Neural cell (in vitro differentiated cells): ENCODE data around the gene RFTN1. TPM values are rescaled to one million over a fixed set of nuclear protein-coding genes. Genes with fewer than 3 reads are reported as not detected.

Source experiments
- H2AFZ ChIP-seq: fragments of 200-600, 300-800 bp; sonication (generic), shearing (Covaris generic); 2 replicates; pipeline ENCODE4 v1.6.0; 2014; ENCODE audit warnings: low read depth, mild to moderate bottlenecking, antibody characterized with exemption, low read length, moderate library complexity
- H3F3A ChIP-seq: fragments of 200-600 bp; shearing (Covaris generic); 2 replicates; pipeline ENCODE4 v1.6.1; 2016; ENCODE audit warnings: mild to moderate bottlenecking, moderate library complexity, mixed read lengths, antibody characterized with exemption, low read length; ENCODE audit not compliant: insufficient read depth, poor library complexity, severe bottlenecking
- H3K27ac ChIP-seq: fragments of 200-600, 300-800 bp; sonication (generic), shearing (Covaris generic); 2 replicates; pipeline ENCODE4 v1.5.1; 2014; ENCODE audit warnings: mild to moderate bottlenecking, low read length, moderate library complexity
- H3K27me3 ChIP-seq: fragments of 300-800, 200-600 bp; sonication (generic), shearing (Covaris generic); 2 replicates; pipeline ENCODE4 v1.6.0; 2014; ENCODE audit warnings: mild to moderate bottlenecking, low read depth, low read length, moderate library complexity; ENCODE audit not compliant: insufficient read depth
- H3K36me3 ChIP-seq: fragments of 300-800, 200-600 bp; sonication (generic), shearing (Covaris generic); 2 replicates; pipeline ENCODE4 v1.5.1; 2014; ENCODE audit warnings: mild to moderate bottlenecking, antibody characterized with exemption, low read length, moderate library complexity; ENCODE audit not compliant: insufficient read depth
- H3K4me2 ChIP-seq: fragments of 300-800, 200-600 bp; sonication (generic), shearing (Covaris generic); 2 replicates; pipeline ENCODE4 v1.6.0; 2014; ENCODE audit warnings: mild to moderate bottlenecking, low read length
- H3K4me3 ChIP-seq: fragments of 300-800, 200-600 bp; sonication (generic), shearing (Covaris generic); 2 replicates; pipeline ENCODE4 v1.5.1; 2014; ENCODE audit warnings: mild to moderate bottlenecking, low read length, moderate library complexity
- H3K79me2 ChIP-seq: fragments of 200-600 bp; shearing (Covaris generic); replicated peaks from 2 replicates; pipeline ENCODE4 v1.6.0; 2014; ENCODE audit warnings: mild to moderate bottlenecking, low read length, moderate library complexity; ENCODE audit not compliant: insufficient read depth
- H3K9ac ChIP-seq: fragments of 300-800, 200-600 bp; sonication (generic), shearing (Covaris generic); 2 replicates; pipeline ENCODE4 v1.6.1; 2016; ENCODE audit warnings: mild to moderate bottlenecking, low read length, mixed read lengths
- H3K9me2 ChIP-seq: fragments of 200-600 bp; shearing (Covaris generic); 2 replicates; pipeline ENCODE4 v1.6.1; 2016; ENCODE audit warnings: mild to moderate bottlenecking, low read length, mixed read lengths; ENCODE audit not compliant: insufficient read depth
- H3K9me3 ChIP-seq: fragments of 200-600, 300-800 bp; sonication (generic), shearing (Covaris generic); 2 replicates; pipeline ENCODE4 v1.6.1; 2016; ENCODE audit warnings: mild to moderate bottlenecking, mixed run types, low read length, moderate library complexity, mixed read lengths
- H4K20me1 ChIP-seq: fragments of 200-600 bp; shearing (Covaris generic); 2 replicates; pipeline ENCODE4 v1.6.1; 2016; ENCODE audit warnings: mild to moderate bottlenecking, mixed run types; ENCODE audit not compliant: insufficient read depth
- EP300 ChIP-seq: fragments of 450-650 bp; conservative IDR thresholded peaks from 2 replicates; pipeline ENCODE4 v1.6.1; 2014; ENCODE audit warnings: antibody characterized with exemption, mild to moderate bottlenecking, moderate library complexity; ENCODE audit not compliant: poor library complexity, severe bottlenecking
- EZH2 ChIP-seq: fragments of 200-600, 300-800 bp; shearing (Covaris generic), sonication (generic); IDR thresholded peaks from 2 replicates; pipeline ENCODE4 v1.6.1; 2014; ENCODE audit warnings: antibody characterized with exemption, low read length, borderline replicate concordance, mild to moderate bottlenecking; ENCODE audit not compliant: insufficient read depth, poor library complexity, severe bottlenecking
- MXI1 ChIP-seq: fragments of 450-650 bp; conservative IDR thresholded peaks from 2 replicates; pipeline ENCODE4 v1.6.1; 2014; ENCODE audit warnings: antibody characterized with exemption, mild to moderate bottlenecking; ENCODE audit not compliant: poor library complexity, severe bottlenecking
- POLR2AphosphoS5 ChIP-seq: IDR thresholded peaks from 2 replicates; pipeline ENCODE4 v1.6.1; 2012
- RAD21 ChIP-seq: fragments of 450-650 bp; conservative IDR thresholded peaks from 2 replicates; pipeline ENCODE4 v1.6.1; 2014; ENCODE audit warnings: antibody characterized with exemption, mild to moderate bottlenecking, moderate library complexity
- REST ChIP-seq: IDR thresholded peaks from 2 replicates; pipeline ENCODE4 v1.6.1; 2012; ENCODE audit warnings: borderline replicate concordance
- SMC3 ChIP-seq: fragments of 450-650 bp; conservative IDR thresholded peaks from 2 replicates; pipeline ENCODE4 v1.6.1; 2014; ENCODE audit warnings: antibody characterized with exemption, mild to moderate bottlenecking, moderate library complexity; ENCODE audit not compliant: poor library complexity
- TAF1 ChIP-seq: IDR thresholded peaks from 2 replicates; pipeline ENCODE4 v1.6.1; 2012; ENCODE audit warnings: low read depth
- polyA plus RNA-seq: library from polyadenylated mRNA; depleted of rRNA; stranded (reverse); fragments of >200 nt; gene quantifications from 2 replicates; pipeline ENCODE4 v1.2.3, GENCODE V29; 2014
- TF ChIP-seq, protein P1 (sequence below): fragments of 450-650 bp; IDR thresholded peaks from 2 replicates; pipeline ENCODE4 v1.5.1; 2014; ENCODE audit warnings: antibody characterized with exemption, mild to moderate bottlenecking, moderate library complexity; ENCODE audit not compliant: poor library complexity, severe bottlenecking

RFTN1 gene
- polyA plus RNA-seq, 1 donor from 2014 or later, result 36.8 TPM

GRCh38 chr3:16354291-16354690 is 159.2 kb downstream of the RFTN1 start:
- H3K4me3 ChIP-seq, result no peak overlapping the region
- H3K9me3 ChIP-seq, result no peaks in the 10 kb centered on the region
- no peaks in the 10 kb centered on the region for H3F3A ChIP-seq
- no peak overlapping the region for H3K9ac ChIP-seq
- no peak overlapping the region for H2AFZ ChIP-seq
- H3K79me2 ChIP-seq, result no peaks in the 10 kb centered on the region
- no peaks in the 10 kb centered on the region for H4K20me1 ChIP-seq
- TF ChIP-seq SMC3 (no peak), EZH2 (no peak), REST (no peak), MXI1 (no peak), POLR2AphosphoS5 (no peak), TAF1 (no peak), RAD21 (no peak), EP300 (no peak)
- TF ChIP-seq, protein P1, sequence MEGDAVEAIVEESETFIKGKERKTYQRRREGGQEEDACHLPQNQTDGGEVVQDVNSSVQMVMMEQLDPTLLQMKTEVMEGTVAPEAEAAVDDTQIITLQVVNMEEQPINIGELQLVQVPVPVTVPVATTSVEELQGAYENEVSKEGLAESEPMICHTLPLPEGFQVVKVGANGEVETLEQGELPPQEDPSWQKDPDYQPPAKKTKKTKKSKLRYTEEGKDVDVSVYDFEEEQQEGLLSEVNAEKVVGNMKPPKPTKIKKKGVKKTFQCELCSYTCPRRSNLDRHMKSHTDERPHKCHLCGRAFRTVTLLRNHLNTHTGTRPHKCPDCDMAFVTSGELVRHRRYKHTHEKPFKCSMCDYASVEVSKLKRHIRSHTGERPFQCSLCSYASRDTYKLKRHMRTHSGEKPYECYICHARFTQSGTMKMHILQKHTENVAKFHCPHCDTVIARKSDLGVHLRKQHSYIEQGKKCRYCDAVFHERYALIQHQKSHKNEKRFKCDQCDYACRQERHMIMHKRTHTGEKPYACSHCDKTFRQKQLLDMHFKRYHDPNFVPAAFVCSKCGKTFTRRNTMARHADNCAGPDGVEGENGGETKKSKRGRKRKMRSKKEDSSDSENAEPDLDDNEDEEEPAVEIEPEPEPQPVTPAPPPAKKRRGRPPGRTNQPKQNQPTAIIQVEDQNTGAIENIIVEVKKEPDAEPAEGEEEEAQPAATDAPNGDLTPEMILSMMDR, result no peak
- H3K9me2 ChIP-seq, result no peaks in the 10 kb centered on the region
- no peaks in the 10 kb centered on the region for H3K36me3 ChIP-seq
- no peak overlapping the region for H3K27ac ChIP-seq
- H3K27me3 ChIP-seq, result no peaks in the 10 kb centered on the region
- no peak overlapping the region for H3K4me2 ChIP-seq

DNA sequence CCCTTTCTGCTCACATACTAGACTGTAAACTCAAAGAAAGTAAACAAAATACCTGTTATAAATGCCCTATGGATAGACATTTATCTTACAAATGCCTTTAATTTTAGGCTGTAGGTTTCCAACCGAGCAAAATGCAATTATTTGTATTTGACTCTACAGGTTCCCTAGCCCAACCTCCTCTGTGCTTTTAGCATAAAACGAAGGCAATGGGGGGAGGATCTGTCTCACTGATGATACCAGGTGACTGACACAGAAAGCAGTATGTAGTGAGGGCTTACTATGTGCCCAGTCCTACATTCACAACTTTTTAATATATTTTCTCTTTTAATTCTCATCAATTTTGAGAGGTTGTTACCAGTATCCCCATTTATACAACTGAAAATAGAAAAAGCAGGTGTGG is 161.1 kb downstream of the RFTN1 start:
- Histone ChIP-seq H3K9me2 (no peaks in the 10 kb centered on the region), H3K9ac (no peak overlapping the region), H3K36me3 (no peaks in the 10 kb centered on the region), H2AFZ (no peak overlapping the region), H3K27ac (no peak overlapping the region), H3K4me3 (no peak overlapping the region), H3F3A (no peaks in the 10 kb centered on the region), H3K4me2 (no peak overlapping the region), H3K79me2 (no peaks in the 10 kb centered on the region), H3K9me3 (no peaks in the 10 kb centered on the region), H4K20me1 (no peaks in the 10 kb centered on the region), H3K27me3 (no peaks in the 10 kb centered on the region)
- no peak for TF ChIP-seq MXI1
- TF ChIP-seq TAF1, result no peak
- no peak for TF ChIP-seq EP300
- no peak for TF ChIP-seq RAD21
- no peak for TF ChIP-seq POLR2AphosphoS5
- no peak for TF ChIP-seq SMC3
- no peak for TF ChIP-seq EZH2
- TF ChIP-seq, protein P1, result no peak
- TF ChIP-seq REST, result no peak
